Epithelial cell of prostate (primary cell): Measurements from ENCODE around the gene CPNE2.

Experiments
- DNase-seq: peaks from one replicate; pipeline ENCODE4 v3.0.0-alpha.2; 2011; ENCODE audit warnings: low read depth, low spot score
- H3K27ac ChIP-seq: fragments of 450-650 bp; 2 replicates; pipeline ENCODE4 v1.5.1; 2017; ENCODE audit warnings: mild to moderate bottlenecking

Gene CPNE2

DNA sequence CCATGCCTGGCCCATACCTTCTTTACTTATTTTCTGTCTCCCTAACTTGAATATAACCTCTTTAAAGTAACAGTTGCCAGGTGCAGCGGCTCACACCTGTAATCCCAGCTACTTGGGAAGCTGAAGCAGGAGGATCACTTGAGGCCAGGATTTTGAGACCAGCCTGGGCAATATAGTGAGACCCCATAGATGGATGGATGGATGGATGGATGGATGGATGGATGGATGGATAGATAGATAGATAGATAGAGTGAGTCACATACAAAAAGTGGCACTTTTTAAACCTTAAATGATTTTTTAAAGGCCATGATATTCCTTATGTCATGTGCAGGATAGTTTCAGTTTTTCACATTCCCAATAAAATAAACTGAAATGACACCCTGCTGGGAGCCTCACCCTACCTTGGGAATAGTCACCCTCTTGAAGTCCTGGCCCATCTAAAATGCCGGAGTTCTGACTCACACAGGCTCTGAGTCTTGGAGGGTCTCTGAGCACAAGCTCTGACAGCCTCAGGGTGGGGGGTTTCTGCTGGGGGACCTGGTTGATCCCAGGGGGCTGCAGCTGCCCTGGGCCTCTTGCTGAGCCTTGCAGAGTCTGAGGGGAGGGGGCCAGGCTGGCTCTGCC lies 26.2 kb downstream of the CPNE2 start:
- H3K27ac ChIP-seq = no peak overlapping the region
- no peak for DNase-seq

GRCh38 chr16:57123216-57123973 lies 31.0 kb downstream of the CPNE2 start:
- no peak overlapping the region for H3K27ac ChIP-seq
- no peak for DNase-seq

DNA sequence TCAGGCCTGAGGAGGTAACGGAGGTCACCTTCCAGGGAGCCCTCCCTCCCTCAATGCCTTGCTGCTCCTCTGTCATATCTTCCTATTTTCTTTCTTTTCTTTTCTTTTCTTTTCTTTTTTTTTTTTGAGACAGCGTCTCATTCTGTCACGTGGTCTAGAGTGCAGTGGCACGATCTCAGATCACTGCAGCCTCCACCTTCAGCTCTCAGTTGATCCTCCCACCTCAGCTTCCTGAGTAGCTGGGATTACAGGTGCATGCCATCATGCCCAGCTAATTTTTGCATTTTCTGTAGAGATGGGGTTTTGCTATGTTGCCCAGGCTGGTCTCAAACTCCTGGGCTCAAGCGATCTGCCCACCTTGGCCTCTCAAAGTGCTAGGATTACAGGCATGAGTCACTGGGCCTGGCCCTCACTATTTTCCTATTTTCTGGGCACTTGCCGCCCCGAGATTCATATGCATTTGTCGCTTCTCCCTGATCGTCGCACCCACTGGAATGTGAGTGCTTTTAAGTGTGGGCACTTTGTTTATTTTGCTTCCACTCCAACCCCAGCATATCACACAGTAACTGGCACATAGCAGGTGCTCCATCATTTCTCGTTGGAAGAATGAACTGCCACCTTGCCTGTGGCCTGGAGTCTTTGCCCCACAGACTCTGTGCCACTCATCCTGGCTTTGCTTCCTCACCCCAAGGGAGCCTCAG lies 31.7 kb downstream of the CPNE2 start:
- no peak for DNase-seq
- no peak overlapping the region for H3K27ac ChIP-seq

GRCh38 chr16:57125376-57125775 lies 33.0 kb downstream of the CPNE2 start:
- H3K27ac ChIP-seq = no peak overlapping the region
- no peak for DNase-seq

GRCh38 chr16:57125969-57126368 lies 33.6 kb downstream of the CPNE2 start:
- H3K27ac ChIP-seq = no peak overlapping the region
- DNase-seq = no peak

- no peak for DNase-seq
- H3K27ac ChIP-seq = no peak overlapping the region
These were observed 34.0 kb downstream of the CPNE2 start for GRCh38 chr16:57126411-57126810.

- no peak for DNase-seq
- H3K27ac ChIP-seq = no peak overlapping the region
These were observed 34.8 kb downstream of the CPNE2 start for GRCh38 chr16:57127037-57127763.

- DNase-seq = no peak
- no peak overlapping the region for H3K27ac ChIP-seq
These were observed 35.5 kb downstream of the CPNE2 start for GRCh38 chr16:57127836-57128235.

DNA sequence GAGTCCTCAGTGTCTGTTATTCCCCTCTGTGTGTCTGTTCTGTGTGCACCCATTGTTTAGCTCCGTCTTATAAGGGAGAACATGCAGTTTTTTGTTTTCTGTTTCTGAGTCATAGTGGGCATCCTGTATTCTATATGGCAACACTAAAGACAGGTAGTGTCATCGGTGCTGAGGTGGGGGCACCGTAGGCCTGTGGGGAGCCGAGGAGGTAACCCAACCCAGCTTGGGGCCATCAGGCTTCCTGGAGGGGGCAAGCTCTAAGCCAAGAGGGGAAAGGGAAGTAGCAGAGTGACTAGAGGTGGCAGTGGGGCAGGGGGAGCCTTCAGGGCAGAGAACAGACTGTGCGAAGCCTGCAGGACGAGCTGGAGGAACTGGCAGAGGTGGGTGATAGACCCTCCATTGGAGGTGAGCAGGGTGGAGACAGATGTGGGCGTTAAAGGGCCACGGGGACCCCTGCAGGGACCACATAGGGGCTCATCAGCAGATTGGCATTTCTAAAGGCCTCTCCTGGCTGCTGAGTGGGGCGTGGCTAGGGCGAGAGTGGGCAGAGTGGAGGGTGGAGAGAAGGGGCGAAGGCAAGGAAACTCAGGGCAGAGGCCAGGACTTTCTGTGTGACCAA lies 36.5 kb downstream of the CPNE2 start:
- no peak for DNase-seq
- no peak overlapping the region for H3K27ac ChIP-seq

DNA sequence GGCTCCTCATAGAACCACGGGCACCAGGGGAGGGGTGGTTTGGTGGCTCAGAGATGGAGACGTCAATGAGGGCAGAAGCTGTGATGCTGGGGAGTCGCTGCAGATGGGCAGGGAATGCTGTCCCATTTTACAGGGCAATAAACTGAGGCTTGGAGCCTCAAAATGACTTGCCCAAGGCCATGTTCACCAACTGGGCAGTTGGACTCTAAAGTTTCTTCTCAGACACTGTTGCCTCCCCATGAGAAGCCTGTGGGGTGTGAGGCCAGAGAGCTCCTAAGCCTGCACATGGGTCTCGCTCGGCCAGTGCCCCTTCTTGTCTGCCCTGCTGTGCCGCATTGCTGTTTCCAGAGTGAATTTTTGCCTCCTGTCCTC lies 38.6 kb downstream of the CPNE2 start:
- no peak for DNase-seq
- no peak overlapping the region for H3K27ac ChIP-seq

DNA sequence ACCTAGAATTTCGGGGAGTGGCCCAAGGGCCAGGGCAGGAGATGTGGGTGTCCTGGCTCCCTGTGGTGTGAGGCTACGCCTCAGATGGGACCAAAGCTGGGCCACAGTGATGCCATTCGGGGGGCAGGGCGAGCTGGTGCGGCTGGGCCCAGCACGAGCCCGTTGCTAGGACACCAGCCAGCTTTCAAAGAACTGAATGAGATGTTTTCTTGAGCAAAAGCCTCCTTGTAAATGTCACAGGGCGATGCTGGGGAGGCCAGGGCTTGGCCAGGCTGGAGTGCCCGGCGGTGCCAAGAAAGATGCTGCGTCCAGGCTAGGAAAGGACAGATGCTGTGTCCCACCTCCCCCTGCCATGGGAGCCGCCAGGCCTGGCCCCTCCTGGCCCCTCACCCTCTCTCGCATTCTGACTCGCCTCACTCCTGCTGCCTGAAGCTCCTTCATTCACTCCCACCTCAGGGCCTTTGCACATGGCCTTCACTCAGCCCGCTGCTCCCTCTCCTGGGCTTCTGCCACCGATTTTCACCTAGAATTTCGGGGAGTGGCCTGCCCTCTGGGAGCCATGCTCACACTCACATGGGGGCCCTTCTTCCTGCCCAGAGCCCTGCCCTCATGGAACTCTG lies 39.1 kb downstream of the CPNE2 start:
- H3K27ac ChIP-seq = no peak overlapping the region
- DNase-seq = no peak

DNA sequence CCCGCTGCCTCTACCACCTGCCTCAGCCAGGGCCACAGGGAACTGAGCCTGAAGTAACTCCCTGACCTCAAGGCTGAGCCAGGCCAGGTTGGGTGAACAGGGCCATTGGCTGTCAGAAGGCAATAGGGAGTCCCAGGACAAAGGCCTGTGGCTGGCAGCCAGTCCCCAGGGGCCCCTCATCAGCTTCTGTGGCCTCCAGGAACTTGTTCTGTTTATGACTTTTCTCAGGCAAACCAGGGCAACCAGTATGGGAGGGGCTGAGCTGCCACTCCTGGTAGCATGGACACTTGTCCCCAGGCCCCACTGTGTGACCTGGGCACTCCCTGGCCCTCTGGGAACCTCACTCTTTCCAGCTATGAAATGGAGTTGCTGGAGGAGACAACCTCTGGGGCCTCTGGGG lies 40.1 kb downstream of the CPNE2 start:
- H3K27ac ChIP-seq = no peak overlapping the region
- DNase-seq = no peak

- H3K27ac ChIP-seq = no peak overlapping the region
- DNase-seq = no peak
These were observed 40.6 kb downstream of the CPNE2 start for GRCh38 chr16:57133031-57133430.

- no peak for DNase-seq
- H3K27ac ChIP-seq = no peak overlapping the region
These were observed 41.5 kb downstream of the CPNE2 start for GRCh38 chr16:57133886-57134285.

DNA sequence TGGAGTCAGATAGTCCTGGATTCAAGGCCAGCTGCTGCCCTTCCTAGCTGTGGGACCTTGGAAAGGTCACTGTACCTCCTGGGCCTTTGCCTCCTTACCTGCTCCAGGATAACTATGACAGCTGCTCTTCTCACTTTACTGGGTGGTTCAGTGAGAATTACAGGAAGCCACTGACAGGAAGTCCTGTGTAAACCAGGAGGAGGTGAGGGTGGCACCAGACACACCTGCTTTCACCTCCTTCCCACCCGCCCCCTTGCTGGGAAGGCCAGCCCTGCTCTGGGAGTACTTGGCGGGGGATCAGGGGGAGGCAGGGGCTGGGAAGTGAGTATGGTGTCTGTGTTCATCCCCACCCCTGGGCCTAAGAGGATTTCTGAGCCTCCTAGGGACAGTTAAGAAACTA lies 42.6 kb downstream of the CPNE2 start:
- no peak overlapping the region for H3K27ac ChIP-seq

DNA sequence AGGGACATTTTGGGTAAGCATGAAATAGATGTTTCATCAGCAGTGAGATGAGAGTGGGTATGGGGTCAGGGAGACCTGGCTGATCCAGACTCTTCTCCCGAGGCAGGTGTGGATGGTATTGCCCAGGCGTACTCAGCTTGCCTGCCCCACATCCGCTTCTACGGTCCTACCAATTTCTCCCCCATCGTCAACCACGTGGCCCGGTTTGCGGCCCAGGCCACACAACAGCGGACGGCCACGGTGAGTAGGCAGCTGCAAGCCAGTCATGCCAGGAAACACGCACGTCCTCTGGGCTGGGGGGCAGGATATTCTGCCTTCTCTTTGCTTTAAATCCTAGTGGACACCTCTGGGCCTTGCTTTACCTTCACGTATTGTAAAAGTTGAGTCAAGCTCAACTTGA lies 44.7 kb downstream of the CPNE2 start:
- DNase-seq = no peak
- H3K27ac ChIP-seq = no peak overlapping the region

More for the DNA sequence above, 42.6 kb downstream of the CPNE2 start:
- DNase-seq = no peak

DNA sequence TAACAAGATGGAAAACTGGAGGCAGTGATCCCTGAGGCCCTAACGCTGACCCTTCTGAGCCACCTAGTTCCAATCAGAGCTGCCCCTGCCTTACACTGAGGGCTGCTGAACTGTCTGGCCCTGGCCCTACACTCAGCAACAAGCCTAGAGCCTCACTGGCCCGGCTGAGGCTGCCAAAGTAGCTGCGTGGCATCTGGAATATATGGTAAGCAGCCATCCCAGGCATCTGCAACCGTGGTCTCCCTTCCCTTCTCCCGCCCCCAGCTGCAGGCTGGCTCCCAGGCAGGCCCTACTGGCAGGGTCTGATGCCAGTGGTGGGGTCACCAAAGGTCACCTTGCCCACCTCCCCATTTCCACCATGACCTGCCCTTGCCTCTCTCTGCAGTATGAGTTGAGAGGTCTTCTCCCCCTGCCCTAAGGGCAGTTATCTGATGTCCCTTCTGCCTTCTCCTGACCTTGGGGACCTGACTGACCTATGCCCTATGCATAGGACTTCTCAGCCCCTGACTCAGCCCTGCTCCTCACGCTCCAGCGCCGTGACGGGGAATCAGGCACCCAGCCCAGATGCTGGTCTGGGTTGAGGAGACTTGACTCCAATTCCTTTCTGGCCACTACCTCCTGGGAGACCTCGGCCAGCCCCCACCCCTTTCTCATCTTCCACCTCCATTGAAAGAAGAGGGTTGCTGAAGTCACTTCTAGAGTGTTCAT lies 45.3 kb downstream of the CPNE2 start:
- no peak overlapping the region for H3K27ac ChIP-seq
- DNase-seq = no peak

DNA sequence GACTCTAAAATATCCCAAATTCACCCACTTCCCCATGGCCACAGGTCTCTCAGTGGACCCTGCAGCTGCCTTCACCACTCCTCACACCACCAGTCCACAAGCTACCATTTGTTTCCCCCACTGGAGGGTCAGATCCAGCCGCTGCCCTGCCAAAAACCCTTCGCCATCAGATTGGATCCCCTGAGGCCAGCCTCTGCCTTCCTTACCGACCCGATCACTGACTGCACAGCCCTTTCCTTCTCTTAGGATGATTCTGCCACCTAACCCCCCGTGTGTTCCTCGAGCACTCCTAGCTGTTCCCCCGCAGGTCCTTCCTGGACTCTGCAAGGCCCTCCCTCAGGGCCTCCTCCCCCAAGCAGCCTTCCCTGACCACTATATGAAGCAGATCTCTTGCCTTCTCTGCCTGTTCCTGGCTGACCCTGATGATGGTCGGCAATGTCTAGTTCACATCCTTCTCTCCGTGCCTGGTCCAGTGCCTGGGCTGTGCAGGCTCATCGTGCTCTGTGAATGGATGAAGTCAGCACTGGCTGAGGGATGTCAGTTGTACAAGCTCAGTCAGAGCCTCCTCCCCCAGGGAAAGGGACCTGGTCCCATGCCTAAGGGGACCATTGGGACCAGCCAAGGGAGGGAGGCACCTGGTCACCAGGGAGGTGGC lies 46.0 kb downstream of the CPNE2 start:
- no peak overlapping the region for H3K27ac ChIP-seq
- no peak for DNase-seq
